A549 (cell line): Measurements from ENCODE around the gene FGFR2.

Source experiments
- BHLHE40 ChIP-seq: IDR thresholded peaks from 2 replicates; pipeline ENCODE4 v1.6.1; 2012; ENCODE audit warnings: low read depth, low read length, inconsistent platforms
- CTCF ChIP-seq: fragments of >200 bp; sonication (Bioruptor Twin); formaldehyde crosslinking; IDR thresholded peaks from 3 replicates; pipeline ENCODE4 v1.5.1; 2016
- EP300 ChIP-seq, 2 experiments: fragments of >200 bp; sonication (Bioruptor Twin); formaldehyde crosslinking; IDR thresholded peaks; 2 replicates in 1 of 2; 3 replicates in 1 of 2; pipeline ENCODE4 v1.6.1; 2016 to 2017
- JUNB ChIP-seq: fragments of >200 bp; sonication (Bioruptor Twin); formaldehyde crosslinking; IDR thresholded peaks from 2 replicates; pipeline ENCODE4 v1.6.1; 2016
- POLR2A ChIP-seq: IDR thresholded peaks from 2 replicates; pipeline ENCODE4 v1.6.1; 2012; ENCODE audit warnings: mild to moderate bottlenecking, low read length
- RCOR1 ChIP-seq: fragments of 150-350 bp; IDR thresholded peaks from 2 replicates; pipeline ENCODE4 v1.6.1; 2014; ENCODE audit warnings: antibody characterized with exemption, low read length, low read depth
- SMC3 ChIP-seq: fragments of >200 bp; sonication (Bioruptor Twin); formaldehyde crosslinking; IDR thresholded peaks from 3 replicates; pipeline ENCODE4 v1.6.1; 2018; ENCODE audit warnings: inconsistent platforms
- SREBF2 ChIP-seq: fragments of 450-650 bp; IDR thresholded peaks from 2 replicates; pipeline ENCODE4 v1.6.1; 2014; ENCODE audit warnings: mild to moderate bottlenecking, moderate library complexity
- ZSCAN20 ChIP-seq: fragments of 250-450 bp; sonication (Bioruptor Pico); IDR thresholded peaks from 2 replicates; pipeline ENCODE4 v1.8.0; 2022; ENCODE audit warnings: mild to moderate bottlenecking, moderate library complexity
- TF ChIP-seq, protein P1 (sequence below): fragments of >200 bp; sonication (Bioruptor Twin); formaldehyde crosslinking; IDR thresholded peaks from 2 replicates; pipeline ENCODE4 v1.6.1; 2016

DNA sequence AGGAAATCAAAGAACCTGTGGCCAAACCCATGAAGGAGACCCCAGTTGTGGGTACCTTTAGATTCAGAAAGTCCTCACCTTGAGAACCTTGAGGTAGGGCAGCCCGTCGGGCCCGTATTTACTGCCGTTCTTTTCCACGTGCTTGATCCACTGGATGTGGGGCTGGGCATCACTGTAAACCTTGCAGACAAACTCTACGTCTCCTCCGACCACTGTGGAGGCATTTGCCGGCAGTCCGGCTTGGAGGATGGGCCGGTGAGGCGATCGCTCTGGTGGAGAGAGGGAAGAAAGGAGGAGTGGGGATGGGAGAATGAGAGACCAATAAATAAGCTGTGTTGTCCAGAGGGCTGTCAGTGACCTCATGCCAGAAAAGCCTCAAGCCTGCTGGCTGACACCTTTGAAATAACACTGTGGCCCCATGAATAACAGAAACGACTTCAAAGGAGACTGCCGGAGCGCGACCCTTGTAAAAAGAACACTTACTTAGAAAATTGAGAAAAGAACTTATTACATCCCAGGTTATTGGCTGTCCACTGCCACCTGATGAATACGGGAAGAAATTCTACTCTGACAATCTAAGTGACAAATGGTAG lies 78.2 kb downstream of the FGFR2 start:
- no peak for TF ChIP-seq JUNB
- TF ChIP-seq RCOR1 = no peak
- TF ChIP-seq POLR2A = no peak
- no peak for TF ChIP-seq SMC3
- no peak for TF ChIP-seq CTCF
- TF ChIP-seq, protein P1, sequence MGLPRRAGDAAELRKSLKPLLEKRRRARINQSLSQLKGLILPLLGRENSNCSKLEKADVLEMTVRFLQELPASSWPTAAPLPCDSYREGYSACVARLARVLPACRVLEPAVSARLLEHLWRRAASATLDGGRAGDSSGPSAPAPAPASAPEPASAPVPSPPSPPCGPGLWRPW = no peak
- no peak for TF ChIP-seq SREBF2
- TF ChIP-seq BHLHE40 = no peak
- no peak for TF ChIP-seq EP300 (IDR thresholded peaks at IDR 0.05)
- no peak for TF ChIP-seq ZSCAN20 (CRISPR knock-in tag)
